Measurements from ENCODE around the gene GSE1. TPM values are rescaled to one million over a fixed set of nuclear protein-coding genes. Genes with fewer than 3 reads are reported as not detected.

The GSE1 gene
- total and polyA plus RNA-seq, 9 of the 15 experiments (the other 6 are each of a cell fraction or from before 2014, with no cell fraction given), result 12.2 to 244 (median 57.9) TPM

DNA sequence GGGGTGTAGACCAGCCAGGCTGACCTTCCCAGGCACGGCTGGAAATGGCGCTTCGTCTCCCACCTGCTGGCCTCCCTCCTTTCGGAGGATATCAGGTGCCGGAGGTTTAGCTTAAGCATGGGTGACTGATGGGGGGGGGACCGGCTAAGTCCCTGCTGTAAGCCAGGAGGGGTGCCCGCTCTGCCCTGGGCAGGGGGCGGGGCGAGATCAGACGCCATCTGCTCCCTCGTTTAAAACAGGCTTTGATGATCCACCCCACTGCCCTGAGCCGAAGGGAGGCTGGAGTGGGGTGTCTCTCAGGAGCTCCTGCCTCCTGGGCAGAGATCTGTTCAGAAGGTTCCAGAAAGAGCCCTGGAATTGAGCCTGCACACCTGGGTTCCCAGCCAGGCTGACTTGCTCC lies 111.8 kb downstream of the GSE1 start:
- CTCF ChIA-PET (ENCODE audit: low intra/inter-chr PET ratio), result interaction anchor here (1.1 kb wide), 1 partner anchor 291 kb away, joined by 3 read pairs; no protein-coding TSS in a partner anchor
- Histone ChIP-seq H4K20me1 (replicated peaks; ENCODE audit: control insufficient read depth, insufficient read depth, low read length) (peaks cover 20% of the 10 kb centered on the region; the same call in 1 of the 2 replicates), H3K36me3 (ENCODE audit: control insufficient read depth, insufficient read depth, low read length) (no peaks in the 10 kb centered on the region)

More for the DNA sequence above, 111.8 kb downstream of the GSE1 start:
- FAIRE-seq (no peak), DNase-seq (ENCODE audit: extremely low read depth in 1 of 4, low spot score in 3 of 4) (no peak), ATAC-seq (no peak)
- Histone ChIP-seq H3K4me3 (no peak overlapping the region), H2AFZ (ENCODE audit: low read depth, low read length) (no peak overlapping the region), H3K27ac (ENCODE audit: extremely low read depth, low read depth, low read length) (no peak overlapping the region), H3K9ac (ENCODE audit: insufficient read depth in 1 of 2, low read depth in 2 of 2, low read length in 2 of 2) (no peak overlapping the region), H3K9me1 (ENCODE audit: control insufficient read depth, insufficient read depth, low read length) (no peaks in the 10 kb centered on the region), H3K9me3 (replicated peaks; ENCODE audit: control insufficient read depth, insufficient read depth, low read depth, low read length) (no peaks in the 10 kb centered on the region), H3K4me1 (replicated peaks in 1 of 2; ENCODE audit: control insufficient read depth in 2 of 2, insufficient read depth in 2 of 2, low read length in 2 of 2) (peaks cover 0 to 9% of the 10 kb centered on the region in 2 experiments; a peak in 2 of 5 replicates), H3K27me3 (ENCODE audit: control insufficient read depth in 2 of 2, insufficient read depth in 2 of 2, low read length in 2 of 2) (peaks cover 52 to 96% of the 10 kb centered on the region in 2 experiments; a peak in 4 of 5 replicates), H3K79me2 (ENCODE audit: control insufficient read depth, insufficient read depth, low read length) (no peaks in the 10 kb centered on the region), H3K4me2 (ENCODE audit: insufficient read depth, low read length) (no peak overlapping the region)
- BruUV-seq (replicated peaks), result no TSS peak
- no peak for TF ChIP-seq RBM34 (IDR thresholded peaks at IDR 0.05; ENCODE audit: borderline replicate concordance, insufficient read depth, low read length)
- TF ChIP-seq ZNF282 (CRISPR knock-in tag; IDR thresholded peaks at IDR 0.05), result no peak
- no peak for TF ChIP-seq GTF2A2 (tag; IDR thresholded peaks at IDR 0.05)
- TF ChIP-seq ARHGAP35 (IDR thresholded peaks at IDR 0.05; ENCODE audit: partially characterized antibody), result no peak
- TF ChIP-seq TOE1 (IDR thresholded peaks at IDR 0.05; ENCODE audit: borderline replicate concordance), result no peak
- TF ChIP-seq TOE1 (CRISPR knock-in tag; IDR thresholded peaks at IDR 0.05; ENCODE audit: borderline replicate concordance, low read depth), result no peak
- no peak for TF ChIP-seq EZH2 (IDR thresholded peaks at IDR 0.05; ENCODE audit: borderline replicate concordance, low read depth, low read length)
- in situ Hi-C loops (cut with MboI) (no loop called here), intact Hi-C loops (cut with micrococcal nuclease) (no loop called here)
- POLR2A ChIA-PET, result no interaction called here
- WGBS (ENCODE audit: insufficient coverage, low coverage, missing lambda C conversion rate), result 6% methylated on average over 9 of the region's 12 CpGs

Small RNAs within 50 kb of the gene (small RNA-seq; reads per million reads assigned to genes)
- not detected for gene RN7SL381P

Other genes with a start within 250 kb of the GSE1 start
- gene GINS2, start 75.6 kb downstream of the GSE1 start, total RNA-seq (2014; rRNA removed), result 42.0 and 44.2 TPM in 2 replicates
- 43.8 and 47.3 TPM in 2 replicates for gene GINS2, start 75.6 kb downstream of the GSE1 start, total RNA-seq (2014; rRNA removed; fragmentation: Illumina TruSeq; extraction: Trizol)
- gene GINS2, start 75.6 kb downstream of the GSE1 start, total RNA-seq (2015; rRNA removed; fragmentation: Illumina TruSeq; extraction: Trizol), result 39.4 and 40.4 TPM in 2 replicates
- gene GINS2, start 75.6 kb downstream of the GSE1 start, total RNA-seq (2021), result 57.5 and 61.6 TPM in 2 replicates
- gene GINS2, start 75.6 kb downstream of the GSE1 start, polyA plus RNA-seq (2011; rRNA removed), result 38.4 and 44.6 TPM in 2 replicates
- gene GINS2, start 75.6 kb downstream of the GSE1 start, polyA plus RNA-seq (2014; fragmentation: Illumina TruSeq; extraction: Trizol), result 41.4 and 49.8 TPM in 2 replicates
- 10 to 100 TPM; 61.3 to 76.2 TPM for gene GINS2, start 75.6 kb downstream of the GSE1 start, polyA plus RNA-seq (2014; fragmentation: Nextera tagmentation; extraction: Ambion mirVana)
- gene GINS2, start 75.6 kb downstream of the GSE1 start, polyA plus RNA-seq (2014; rRNA removed), result 42.3 and 42.9 TPM in 2 replicates
- not detected in 2 replicates for gene C16orf74, start 137.8 kb downstream of the GSE1 start, total RNA-seq (2014; rRNA removed)
- not detected in 2 replicates for gene C16orf74, start 137.8 kb downstream of the GSE1 start, total RNA-seq (2014; rRNA removed; fragmentation: Illumina TruSeq; extraction: Trizol)
- not detected in 2 replicates for gene C16orf74, start 137.8 kb downstream of the GSE1 start, total RNA-seq (2015; rRNA removed; fragmentation: Illumina TruSeq; extraction: Trizol)
- not detected in 2 replicates for gene C16orf74, start 137.8 kb downstream of the GSE1 start, total RNA-seq (2021)
- 0.11 TPM in 1 of 2 replicates, not detected in the other for gene C16orf74, start 137.8 kb downstream of the GSE1 start, polyA plus RNA-seq (2011; rRNA removed)
- not detected in 2 replicates for gene C16orf74, start 137.8 kb downstream of the GSE1 start, polyA plus RNA-seq (2014; fragmentation: Illumina TruSeq; extraction: Trizol)
- not detected for gene C16orf74, start 137.8 kb downstream of the GSE1 start, polyA plus RNA-seq (2014; fragmentation: Nextera tagmentation; extraction: Ambion mirVana)
- not detected in 2 replicates for gene C16orf74, start 137.8 kb downstream of the GSE1 start, polyA plus RNA-seq (2014; rRNA removed)
- 81.8 and 86.4 TPM in 2 replicates for gene EMC8, start 186.2 kb downstream of the GSE1 start, total RNA-seq (2014; rRNA removed)
- 36.4 and 48.6 TPM in 2 replicates for gene EMC8, start 186.2 kb downstream of the GSE1 start, total RNA-seq (2014; rRNA removed; fragmentation: Illumina TruSeq; extraction: Trizol)
- gene EMC8, start 186.2 kb downstream of the GSE1 start, total RNA-seq (2015; rRNA removed; fragmentation: Illumina TruSeq; extraction: Trizol), result 49.9 and 56.4 TPM in 2 replicates
- 60.8 and 71.9 TPM in 2 replicates for gene EMC8, start 186.2 kb downstream of the GSE1 start, total RNA-seq (2021)
- 45.2 and 54.7 TPM in 2 replicates for gene EMC8, start 186.2 kb downstream of the GSE1 start, polyA plus RNA-seq (2011; rRNA removed)
- 32.7 and 39.8 TPM in 2 replicates for gene EMC8, start 186.2 kb downstream of the GSE1 start, polyA plus RNA-seq (2014; fragmentation: Illumina TruSeq; extraction: Trizol)
- gene EMC8, start 186.2 kb downstream of the GSE1 start, polyA plus RNA-seq (2014; fragmentation: Nextera tagmentation; extraction: Ambion mirVana), result 10 to 100 TPM; 11.4 to 14.0 TPM
- 61.7 and 69.1 TPM in 2 replicates for gene EMC8, start 186.2 kb downstream of the GSE1 start, polyA plus RNA-seq (2014; rRNA removed)
- gene COX4I1, start 186.4 kb downstream of the GSE1 start, total RNA-seq (2014; rRNA removed), result 941 and 994 TPM in 2 replicates
- gene COX4I1, start 186.4 kb downstream of the GSE1 start, total RNA-seq (2014; rRNA removed; fragmentation: Illumina TruSeq; extraction: Trizol), result 526 and 685 TPM in 2 replicates
- gene COX4I1, start 186.4 kb downstream of the GSE1 start, total RNA-seq (2015; rRNA removed; fragmentation: Illumina TruSeq; extraction: Trizol), result 613 and 651 TPM in 2 replicates
- 827 and 832 TPM in 2 replicates for gene COX4I1, start 186.4 kb downstream of the GSE1 start, total RNA-seq (2021)
- 1,032 and 1,039 TPM in 2 replicates for gene COX4I1, start 186.4 kb downstream of the GSE1 start, polyA plus RNA-seq (2011; rRNA removed)
- 1,040 and 1,078 TPM in 2 replicates for gene COX4I1, start 186.4 kb downstream of the GSE1 start, polyA plus RNA-seq (2014; fragmentation: Illumina TruSeq; extraction: Trizol)
- gene COX4I1, start 186.4 kb downstream of the GSE1 start, polyA plus RNA-seq (2014; fragmentation: Nextera tagmentation; extraction: Ambion mirVana), result 1,000 to 10,000 TPM; 1,936 to 2,356 TPM
- gene COX4I1, start 186.4 kb downstream of the GSE1 start, polyA plus RNA-seq (2014; rRNA removed), result 1,078 and 1,164 TPM in 2 replicates